GM19452 (cell line): ENCODE measurements around the gene RGS4.

Experiments
- ATAC-seq: cut with Tn5 transposase; IDR thresholded peaks from one replicate; pipeline ENCODE4 v1.9.1; 2021; ENCODE audit not compliant: unreplicated experiment

The RGS4 gene

GRCh38 chr1:163094589-163094988 is 25.4 kb downstream of the RGS4 start:
- no peak for ATAC-seq

- no peak for ATAC-seq
These were observed 26.1 kb downstream of the RGS4 start for GRCh38 chr1:163095213-163095612.

- ATAC-seq: no peak
These were observed 33.4 kb downstream of the RGS4 start for GRCh38 chr1:163102590-163102989.

DNA sequence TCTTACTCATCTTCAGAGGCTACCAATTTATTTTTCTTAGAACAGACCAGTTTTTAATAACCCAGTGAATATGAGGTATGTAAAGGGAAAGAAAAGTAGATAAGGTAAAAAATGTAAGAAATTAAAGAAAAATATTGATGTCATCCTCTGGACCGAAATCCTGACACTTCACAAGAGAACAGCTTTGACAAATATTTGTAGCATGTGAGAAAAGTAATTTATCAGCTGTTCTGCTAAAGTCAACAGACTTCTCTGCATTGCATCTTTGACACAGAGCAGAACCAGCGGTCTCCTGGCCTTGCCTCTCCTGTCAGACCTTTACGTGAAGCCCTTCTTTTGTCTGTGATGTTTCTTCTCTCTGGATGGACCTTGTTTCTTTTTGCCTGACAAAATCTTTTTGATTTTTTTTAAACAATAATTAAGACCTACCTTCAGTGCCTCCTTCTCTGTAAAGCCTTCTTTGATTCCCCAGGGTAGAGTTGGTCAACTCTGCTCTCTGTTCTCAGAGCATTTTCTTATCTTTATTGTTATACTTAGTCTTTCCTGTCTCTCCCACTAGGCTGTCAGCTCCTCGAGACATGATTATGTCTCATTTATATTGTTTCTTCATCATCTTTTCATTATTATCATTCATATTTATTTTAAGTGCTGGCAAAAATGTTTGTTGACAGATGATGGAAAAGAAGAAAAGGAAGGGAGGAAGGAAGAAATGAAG is 35.4 kb downstream of the RGS4 start:
- ATAC-seq: no peak

- no peak for ATAC-seq
These were observed 37.3 kb downstream of the RGS4 start for GRCh38 chr1:163106364-163106987.

DNA sequence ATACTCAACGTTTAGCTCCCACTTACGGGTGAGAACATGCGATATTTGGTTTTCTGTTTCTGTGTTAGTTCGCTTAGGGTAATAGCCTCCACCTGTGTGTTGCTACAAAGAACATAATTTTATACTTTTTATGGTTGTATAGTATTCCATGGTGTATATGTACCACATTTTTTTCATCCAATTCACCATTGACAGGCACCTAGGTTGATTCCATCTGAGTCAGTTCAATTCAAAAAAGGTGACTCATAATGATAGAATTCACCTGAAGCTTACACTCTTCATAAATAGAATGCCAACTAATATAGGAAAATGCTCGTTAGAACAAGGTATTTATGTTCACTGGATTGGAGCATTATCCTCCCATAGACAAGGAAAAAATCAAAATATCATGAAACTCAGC is 38.5 kb downstream of the RGS4 start:
- no peak for ATAC-seq

DNA sequence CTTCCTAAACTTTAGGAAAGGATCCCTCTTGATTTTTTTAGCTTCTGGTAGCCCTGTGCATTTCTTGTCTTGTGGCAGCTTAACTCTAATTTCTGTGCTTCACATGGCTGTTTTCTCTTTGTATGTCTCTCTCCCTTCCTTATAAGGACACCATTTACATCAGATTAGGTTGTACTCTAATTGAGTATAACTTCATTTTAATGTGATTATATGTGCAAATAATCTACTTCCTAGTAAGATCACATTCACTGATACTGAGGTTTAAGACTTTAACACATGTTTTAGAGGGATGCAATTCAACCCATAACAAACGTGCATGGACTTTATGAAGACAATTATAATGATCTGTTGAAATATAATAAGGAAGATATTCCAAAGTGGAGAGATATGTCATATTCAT is 46.7 kb downstream of the RGS4 start:
- ATAC-seq: no peak

DNA sequence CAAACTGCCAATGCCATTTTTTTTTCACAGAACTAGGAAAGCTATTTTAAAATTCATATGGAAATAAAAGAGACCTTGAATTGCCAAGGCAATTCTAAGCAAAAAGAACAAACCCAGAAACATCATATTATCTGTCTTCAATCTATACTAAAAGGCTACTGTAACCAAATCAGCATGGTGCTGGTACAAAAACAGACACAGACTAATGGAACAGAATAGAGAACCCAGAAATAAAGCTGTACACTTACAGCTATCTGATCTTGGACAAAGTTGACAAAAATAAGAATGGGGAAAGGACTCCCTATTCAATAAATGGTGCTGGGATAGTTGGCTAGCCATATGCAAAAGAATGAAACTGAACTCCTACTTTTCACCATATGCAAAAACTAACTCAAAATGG is 50.5 kb downstream of the RGS4 start:
- no peak for ATAC-seq

DNA sequence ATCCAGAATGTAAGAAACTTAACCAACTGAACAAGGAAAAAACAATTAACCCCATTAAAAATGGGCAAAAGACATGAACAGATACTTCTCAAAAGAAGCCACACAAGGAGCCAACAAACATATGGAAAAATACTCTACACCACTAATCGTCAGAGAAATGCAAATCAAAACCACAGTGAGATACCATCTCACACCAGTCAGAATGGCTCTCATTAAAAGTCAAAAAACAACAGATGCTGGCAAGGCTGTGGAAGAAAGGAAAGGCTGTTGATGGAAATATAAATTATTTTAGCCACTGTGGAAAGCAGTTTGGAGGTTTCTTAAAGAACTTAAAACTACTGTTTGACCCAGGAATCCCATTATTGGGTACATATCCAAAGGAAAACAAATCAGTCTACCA is 51.2 kb downstream of the RGS4 start:
- no peak for ATAC-seq

GRCh38 chr1:163124812-163125211 is 55.7 kb downstream of the RGS4 start:
- ATAC-seq: no peak
